Fibroblast of skin of abdomen (primary cell): ENCODE measurements around the gene CARMIL1.
"Not testable (repeated sequence)": the region's sequence is repeated elsewhere in the genome, so short reads cannot be mapped to it uniquely, and the experiment has no call there.

Source experiments
- DNase-seq: peaks from one replicate; pipeline ENCODE4 v3.0.0-alpha.2; 2013

Gene CARMIL1

GRCh38 chr6:25370178-25371036 lies 91.2 kb downstream of the CARMIL1 start:
- no peak for DNase-seq

- no peak for DNase-seq
Measured at GRCh38 chr6:25371037-25371347, 91.8 kb downstream of the CARMIL1 start.

GRCh38 chr6:25375125-25375524 lies 96.0 kb downstream of the CARMIL1 start:
- DNase-seq, result no peak

GRCh38 chr6:25377664-25378063 lies 98.5 kb downstream of the CARMIL1 start:
- DNase-seq, result no peak

- no peak for DNase-seq
Measured at GRCh38 chr6:25381077-25381476, 101.9 kb downstream of the CARMIL1 start.

- not testable (repeated sequence) for DNase-seq
Measured at GRCh38 chr6:25382476-25382875, 103.3 kb downstream of the CARMIL1 start.

DNA sequence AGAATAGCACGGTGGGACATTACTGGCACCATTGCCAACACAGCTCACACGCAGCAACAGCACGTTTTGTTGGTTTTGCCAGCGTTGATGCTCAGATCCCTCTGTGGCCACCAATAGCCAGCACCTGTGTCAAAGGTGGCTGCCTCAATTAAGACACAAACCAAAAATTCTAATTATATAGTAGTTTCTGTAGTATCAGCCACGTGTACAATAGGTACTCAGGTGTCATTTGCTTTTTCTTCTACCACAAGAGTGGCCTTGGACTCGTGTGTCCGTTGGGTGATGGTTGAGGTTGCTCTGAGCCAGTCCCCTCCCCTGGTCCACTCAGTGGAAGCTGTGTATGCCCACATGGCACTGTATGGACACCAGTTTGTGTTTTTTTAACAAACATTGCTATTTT lies 105.1 kb downstream of the CARMIL1 start:
- DNase-seq, result no peak

DNA sequence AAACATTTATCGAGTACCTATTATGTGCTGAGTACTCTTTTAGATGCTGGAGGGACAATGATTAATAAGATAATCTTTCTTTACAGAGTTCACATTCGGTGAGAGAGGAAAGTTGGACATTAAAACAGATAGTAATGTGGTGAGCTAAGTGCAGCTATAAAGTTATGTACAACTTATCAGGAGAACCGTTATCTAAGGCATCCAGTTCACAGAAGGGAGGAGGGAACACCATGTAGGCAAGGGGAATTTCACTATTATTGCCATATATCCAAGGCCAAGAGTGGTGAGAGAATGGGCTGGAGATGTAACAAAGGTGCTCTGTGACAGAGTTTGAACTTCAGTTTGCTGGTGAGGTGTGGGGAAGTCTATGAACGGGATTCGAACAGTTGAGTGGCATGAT lies 105.8 kb downstream of the CARMIL1 start:
- DNase-seq, result no peak

DNA sequence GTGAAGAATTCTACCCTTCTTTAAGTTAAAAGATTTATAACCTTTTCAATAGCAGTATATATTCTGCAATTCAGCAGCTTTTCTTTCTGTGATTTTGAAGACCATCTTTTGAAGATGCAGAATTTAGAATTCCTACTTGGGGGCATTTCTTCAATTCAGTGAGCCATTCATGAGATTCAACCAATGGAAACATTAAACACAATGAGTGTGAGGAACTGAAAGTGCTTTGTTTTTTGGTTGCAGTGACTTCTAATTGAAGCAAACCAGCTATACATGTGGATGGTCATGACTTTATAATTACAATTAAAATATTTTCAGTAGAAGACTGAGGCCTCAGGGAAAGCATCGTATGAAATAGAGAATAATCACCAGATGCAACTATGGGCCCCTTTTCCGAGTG lies 108.3 kb downstream of the CARMIL1 start:
- DNase-seq, result no peak

DNA sequence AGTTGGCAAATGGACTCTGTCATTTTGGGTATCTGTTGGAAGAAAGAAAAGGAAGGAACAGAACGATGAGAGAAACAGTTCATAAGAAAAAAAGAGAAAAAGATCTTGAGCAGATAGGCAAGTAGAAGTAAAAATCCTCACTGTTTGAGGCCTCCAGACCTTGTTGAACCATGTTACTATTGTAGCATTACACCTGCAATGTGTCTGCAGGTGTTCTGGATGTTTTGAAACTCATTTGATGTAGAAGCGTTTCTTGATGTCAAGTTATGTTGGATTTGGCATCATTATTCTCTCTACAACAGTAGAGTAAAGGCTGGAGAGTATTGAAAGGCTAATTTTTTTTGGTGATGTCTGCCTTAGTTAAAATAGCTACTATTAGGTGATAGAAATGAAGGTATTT lies 108.7 kb downstream of the CARMIL1 start:
- DNase-seq, result no peak

- DNase-seq, result no peak
Measured at GRCh38 chr6:25388776-25389175, 109.6 kb downstream of the CARMIL1 start.

DNA sequence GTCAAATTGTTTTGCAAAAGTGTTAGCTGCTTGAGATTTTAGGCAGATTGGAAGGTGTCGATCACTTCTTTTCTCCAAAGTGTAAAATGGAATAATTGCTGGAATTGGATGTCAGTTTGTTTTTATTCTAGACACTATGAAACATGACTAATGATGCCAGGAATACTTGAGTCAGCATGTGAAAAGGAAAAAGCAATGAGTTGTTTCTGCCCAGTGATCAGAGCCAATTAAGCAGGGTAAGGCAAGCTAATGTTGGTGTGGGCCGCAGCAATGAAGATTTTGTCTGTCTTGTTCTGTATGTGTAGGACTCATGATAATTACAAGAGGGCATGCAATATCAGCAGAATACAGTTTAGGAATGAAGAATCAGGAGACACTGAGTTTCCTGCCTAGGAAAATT lies 110.3 kb downstream of the CARMIL1 start:
- peak; percentile 11 for DNase-seq

DNA sequence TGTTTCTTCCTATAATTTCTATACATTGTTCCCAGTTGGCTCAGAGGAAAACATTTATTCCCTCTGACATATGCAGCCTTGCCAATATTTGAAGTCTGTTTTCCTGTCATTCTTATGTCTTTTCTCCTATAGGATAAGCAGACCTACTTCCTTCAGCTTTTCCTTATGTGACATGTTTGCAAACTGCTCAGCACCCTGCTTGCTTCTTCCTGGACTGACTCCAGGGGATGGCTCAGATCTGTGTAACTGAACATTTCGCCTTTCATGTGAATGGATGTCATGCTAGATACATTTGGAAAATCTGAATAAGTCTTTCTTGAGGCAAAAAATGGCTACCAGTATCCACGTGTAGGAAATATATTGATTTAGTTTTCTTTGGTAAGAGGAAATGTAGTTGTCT lies 113.2 kb downstream of the CARMIL1 start:
- DNase-seq, result peak; percentile 26

DNA sequence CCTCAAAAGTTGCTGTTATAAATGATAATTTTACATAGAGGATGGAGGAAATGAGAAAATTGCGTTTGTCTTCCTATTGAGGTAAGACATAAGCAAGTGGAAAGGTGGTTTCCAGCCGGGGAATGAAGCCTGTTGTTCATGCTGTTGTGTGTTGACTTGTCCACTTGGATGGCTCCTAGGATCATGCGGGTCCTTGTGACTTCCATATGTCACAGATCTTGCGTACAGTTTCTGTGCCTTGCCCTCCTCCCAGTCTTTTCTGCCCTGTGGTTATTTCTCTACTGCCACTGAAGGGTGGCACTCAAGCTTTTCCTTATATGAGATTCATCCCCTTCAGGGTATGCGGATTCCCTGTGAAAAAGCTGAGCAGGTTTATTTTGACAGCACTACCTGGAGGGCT lies 116.6 kb downstream of the CARMIL1 start:
- no peak for DNase-seq

GRCh38 chr6:25397406-25397805 lies 118.2 kb downstream of the CARMIL1 start:
- DNase-seq, result no peak

GRCh38 chr6:25399885-25400284 lies 120.7 kb downstream of the CARMIL1 start:
- no peak for DNase-seq

GRCh38 chr6:25401711-25402110 lies 122.5 kb downstream of the CARMIL1 start:
- DNase-seq, result no peak

DNA sequence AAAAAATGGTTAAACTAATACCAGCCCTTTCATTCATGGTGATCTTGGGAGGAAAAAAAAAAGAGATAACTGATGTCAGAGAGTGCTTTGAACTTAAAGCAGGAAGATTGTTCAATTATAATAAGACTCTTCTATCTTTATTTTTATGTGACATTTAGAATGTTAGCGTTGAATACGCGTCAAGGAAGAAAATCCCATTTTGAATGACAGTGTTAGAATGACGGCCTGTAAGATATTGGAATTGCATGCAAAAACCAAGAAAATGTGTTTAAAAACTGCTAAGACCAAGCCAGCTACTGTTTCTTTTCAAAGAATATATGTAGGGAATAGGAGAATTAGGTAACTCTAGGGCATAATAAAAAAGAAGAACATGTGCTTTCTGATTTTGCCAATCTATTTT lies 123.0 kb downstream of the CARMIL1 start:
- no peak for DNase-seq

GRCh38 chr6:25403150-25403549 lies 124.0 kb downstream of the CARMIL1 start:
- DNase-seq, result no peak

DNA sequence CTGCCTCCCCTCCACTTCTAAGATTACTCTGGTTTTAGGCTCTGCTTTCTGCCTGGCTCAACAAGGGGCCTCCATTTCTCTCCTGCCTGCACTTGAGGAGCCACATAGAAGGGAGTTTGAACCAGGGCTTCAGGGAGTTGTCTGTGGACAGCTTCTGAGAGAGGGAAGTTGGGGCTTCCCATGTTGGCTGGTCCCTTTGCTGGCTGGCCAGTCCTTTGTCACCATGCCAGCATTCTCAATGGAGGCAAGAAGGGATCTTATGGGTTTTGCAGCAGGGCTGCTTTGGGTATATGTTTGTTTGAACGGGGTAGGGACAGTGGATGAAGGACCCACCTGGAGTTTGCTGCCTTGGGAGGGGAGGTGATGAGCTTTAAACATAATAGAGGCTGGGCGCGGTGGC lies 124.9 kb downstream of the CARMIL1 start:
- no peak for DNase-seq

GRCh38 chr6:25404693-25405169 lies 125.6 kb downstream of the CARMIL1 start:
- DNase-seq, result no peak

- DNase-seq, result no peak
Measured at GRCh38 chr6:25405442-25405841, 126.3 kb downstream of the CARMIL1 start.

DNA sequence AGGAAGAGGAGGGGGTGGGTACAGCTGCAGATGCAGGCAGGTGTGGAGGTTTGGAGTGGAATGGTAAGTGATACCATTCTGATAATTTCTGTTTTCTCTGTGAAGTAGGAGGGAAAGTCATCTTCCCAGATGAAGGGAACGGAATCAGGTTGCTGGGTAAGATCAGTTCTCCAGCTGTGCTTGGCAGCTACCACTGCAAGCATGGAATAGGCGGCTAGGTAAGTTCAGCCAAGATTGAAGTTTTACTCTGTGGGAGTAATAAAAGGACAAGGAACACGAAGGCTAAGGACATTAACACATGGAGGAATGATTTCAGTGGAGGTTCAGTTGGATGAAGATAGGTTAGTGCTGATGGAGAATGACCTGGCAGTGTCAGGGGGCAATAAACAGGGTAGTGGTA lies 128.3 kb downstream of the CARMIL1 start:
- DNase-seq, result no peak

GRCh38 chr6:25410102-25410501 lies 130.9 kb downstream of the CARMIL1 start:
- DNase-seq, result no peak
